CD14-positive monocyte (primary cell): ENCODE data around the gene AFG1L. TPM values are rescaled to one million over a fixed set of nuclear protein-coding genes. Genes with fewer than 3 reads are reported as not detected.

Experiments
- DNase-seq, 3 donors: peaks; one replicate each; pipeline ENCODE4 v3.0.0-alpha.2; 2011 to 2022
- H2AFZ ChIP-seq: 2 replicates; pipeline ENCODE4 v1.6.0; 2012; ENCODE audit warnings: mild to moderate bottlenecking, low read depth, low read length, inconsistent platforms; ENCODE audit not compliant: insufficient read depth, poor library complexity, severe bottlenecking
- H3K27ac ChIP-seq, 2 donors: 1 replicate in 1 of 2; 2 replicates in 1 of 2; pipeline ENCODE4 v1.5.1; 2012 to 2013; ENCODE audit warnings: low read length in 2 of 2, control low read depth in 1 of 2, inconsistent platforms in 1 of 2, low read depth in 1 of 2, mild to moderate bottlenecking in 1 of 2
- H3K27me3 ChIP-seq, 2 donors: one replicate each; pipeline versions ENCODE4 v1.6.0 to v1.6.1; 2011 to 2013; ENCODE audit warnings: low read length in 2 of 2; ENCODE audit not compliant: control insufficient read depth in 2 of 2, insufficient read depth in 2 of 2
- H3K36me3 ChIP-seq, 2 donors: replicated peaks in 1 of 2; 1 replicate in 1 of 2; 2 replicates in 1 of 2; pipeline versions ENCODE4 v1.5.1 to v1.6.1; 2012 to 2013; ENCODE audit warnings: low read length in 2 of 2, control low read depth in 1 of 2, inconsistent platforms in 1 of 2, mild to moderate bottlenecking in 1 of 2; ENCODE audit not compliant: insufficient read depth in 2 of 2, control insufficient read depth in 1 of 2
- H3K4me1 ChIP-seq, 2 donors: 1 replicate in 1 of 2; 2 replicates in 1 of 2; pipeline versions ENCODE4 v1.5.1 to v1.6.1; 2012 to 2013; ENCODE audit warnings: low read length in 2 of 2, control low read depth in 1 of 2, inconsistent platforms in 1 of 2, mild to moderate bottlenecking in 1 of 2, moderate library complexity in 1 of 2; ENCODE audit not compliant: insufficient read depth in 2 of 2, control insufficient read depth in 1 of 2
- H3K4me2 ChIP-seq: replicated peaks from 2 replicates; pipeline ENCODE3; 2012; ENCODE audit warnings: low read length, moderate library complexity, mild to moderate bottlenecking; ENCODE audit not compliant: poor library complexity, severe bottlenecking; ENCODE audit errors: extremely low read depth
- H3K4me3 ChIP-seq, 3 experiments: fragments of 200-600 bp in 1 of 3; sonication (generic) in 1 of 3; replicated peaks in 1 of 3; 1 replicate in 2 of 3; 2 replicates in 1 of 3; pipeline ENCODE4 v1.5.1; 2011 to 2013; ENCODE audit warnings: low read length in 3 of 3, mild to moderate bottlenecking in 3 of 3, control low read depth in 2 of 3, low read depth in 2 of 3, inconsistent platforms in 1 of 3, moderate library complexity in 1 of 3
- H3K79me2 ChIP-seq: 2 replicates; pipeline ENCODE4 v1.6.0; 2012; ENCODE audit warnings: mild to moderate bottlenecking, control low read depth, inconsistent platforms, low read length, moderate library complexity; ENCODE audit not compliant: insufficient read depth
- H3K9ac ChIP-seq: 2 replicates; pipeline ENCODE4 v1.6.0; 2017; ENCODE audit warnings: low read length, mild to moderate bottlenecking; ENCODE audit not compliant: insufficient read depth, poor library complexity, severe bottlenecking
- H3K9me3 ChIP-seq, 2 donors: replicated peaks in 1 of 2; 1 replicate in 1 of 2; 2 replicates in 1 of 2; pipeline versions ENCODE4 v1.5.1 to v1.6.1; 2012 to 2013; ENCODE audit warnings: low read length in 2 of 2, control low read depth in 1 of 2; ENCODE audit not compliant: control insufficient read depth in 1 of 2, insufficient read depth in 1 of 2
- H4K20me1 ChIP-seq: 2 replicates; pipeline ENCODE4 v1.6.0; 2012; ENCODE audit warnings: mild to moderate bottlenecking, low read length, control low read depth, moderate library complexity; ENCODE audit not compliant: insufficient read depth
- H3K27ac Mint-ChIP-seq, 7 donors: one replicate each; pipeline ENCODE4 v1.8.0; 2020; ENCODE audit warnings: mild to moderate bottlenecking in 7 of 7, mixed read lengths in 7 of 7, moderate library complexity in 6 of 7, inconsistent platforms in 2 of 7
- H3K27me3 Mint-ChIP-seq, 3 donors: one replicate each; pipeline ENCODE4 v1.8.0; 2021 to 2022; ENCODE audit warnings: low read depth in 3 of 3, mild to moderate bottlenecking in 3 of 3, mixed read lengths in 3 of 3, moderate library complexity in 3 of 3, inconsistent platforms in 1 of 3
- H3K36me3 Mint-ChIP-seq, 2 donors: one replicate each; pipeline ENCODE4 v1.8.0; 2020; ENCODE audit warnings: mixed read lengths in 2 of 2, inconsistent platforms in 1 of 2, mild to moderate bottlenecking in 1 of 2
- H3K4me1 Mint-ChIP-seq: one replicate; pipeline ENCODE4 v1.8.0; 2020; ENCODE audit warnings: mild to moderate bottlenecking, mixed read lengths
- H3K4me3 Mint-ChIP-seq, 2 donors: one replicate each; pipeline ENCODE4 v1.8.0; 2020; ENCODE audit warnings: mild to moderate bottlenecking in 2 of 2, mixed read lengths in 2 of 2, moderate library complexity in 1 of 2
- H3K9me3 Mint-ChIP-seq, 7 donors: one replicate each; pipeline ENCODE4 v1.8.0; 2020 to 2022; ENCODE audit warnings: mixed read lengths in 7 of 7, mild to moderate bottlenecking in 6 of 7, moderate library complexity in 6 of 7, inconsistent platforms in 2 of 7
- WGBS: methylation state at CpG from one replicate; pipeline ENCODE4 v1.1.5; 2013; ENCODE audit warnings: missing lambda C conversion rate; ENCODE audit not compliant: insufficient coverage; 5-methylcytosine and 5-hydroxymethylcytosine counted together
- intact Hi-C, 2 donors: fragments of 100-400 bp; cut with micrococcal nuclease; formaldehyde crosslinking; loops; one replicate each; pipeline versions ENCODE4 v1.15.0 to v1.15.1; 2023
- polyA plus RNA-seq, 3 donors: library from polyadenylated mRNA; depleted of rRNA in 1 of 3; unstranded in 2 of 3; stranded (reverse) in 1 of 3; fragments of 300-500 nt in 2 of 3; fragments of >200 nt in 1 of 3; fragmentation: Illumina TruSeq in 2 of 3; gene quantifications; 1 replicate in 2 of 3; 2 replicates in 1 of 3; pipeline ENCODE4 v1.2.3, GENCODE V29; 2012 to 2021
- TF ChIP-seq, protein P1 (sequence below): fragments of 200-600 bp; IDR thresholded peaks from one replicate; pipeline ENCODE4 v1.8.0; 2022; ENCODE audit warnings: antibody characterized with exemption, mild to moderate bottlenecking

Gene AFG1L
- polyA plus RNA-seq, 3 donors: 0.95 to 2.8 (median 2.7) TPM

DNA sequence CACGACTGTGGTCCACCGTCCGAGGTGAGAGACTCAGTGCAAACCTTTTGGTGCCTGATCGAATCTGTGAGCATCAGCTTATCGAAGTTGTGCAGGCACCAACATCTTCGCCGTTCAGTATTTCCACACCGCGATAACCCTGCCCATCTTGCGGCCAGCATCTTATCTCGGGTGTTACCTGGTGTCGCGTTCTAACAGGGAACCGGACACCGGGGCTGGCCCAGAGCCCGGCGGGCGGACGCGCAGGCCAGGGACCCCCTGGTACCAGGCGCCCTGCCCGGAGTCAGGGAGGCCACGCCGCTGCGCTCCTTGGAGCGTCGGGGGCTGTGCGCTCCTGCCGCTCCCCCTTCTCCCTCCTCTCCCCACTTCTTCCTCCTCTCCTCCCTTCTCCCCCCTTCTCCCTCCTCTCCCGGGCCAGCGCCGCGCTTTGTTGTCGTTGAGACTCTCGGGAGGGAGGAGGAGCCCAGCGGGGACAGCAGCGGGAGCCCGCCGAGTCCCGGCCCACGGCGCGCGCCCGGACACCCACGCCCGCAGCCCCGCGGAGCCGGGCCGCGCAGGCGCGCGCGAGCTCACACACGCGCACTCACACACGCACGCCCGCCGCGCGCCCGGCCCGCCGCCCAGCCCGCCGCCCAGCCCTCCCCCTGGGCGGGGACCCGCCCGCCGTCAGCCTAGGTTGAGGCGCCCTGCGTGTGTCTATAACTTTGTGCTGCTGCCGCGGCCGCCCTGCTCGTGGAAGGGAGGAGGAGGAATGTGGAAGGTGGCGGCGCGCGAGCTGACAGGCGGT lies 264.4 kb downstream of the AFG1L start:
- Histone ChIP-seq H3K4me1 (peaks cover 27 to 39% of the 10 kb centered on the region in 2 donors), H3K27me3 (no peaks in the 10 kb centered on the region), H3K4me3 (peak overlapping the region; percentile 96 to 100 (median 98)), H3K9me3 (no peaks in the 10 kb centered on the region), H3K27ac (peak overlapping the region; percentile 97), H2AFZ (peak overlapping the region; percentile 69), H3K9ac (peak overlapping the region; percentile 93), H3K36me3 (no peaks in the 10 kb centered on the region), H3K4me2 (peak overlapping the region; percentile 99), H3K79me2 (peaks cover 35% of the 10 kb centered on the region), H4K20me1 (peaks cover 35% of the 10 kb centered on the region)
- under 1% methylated on average over 73 of the region's 84 CpGs for WGBS
- Mint-ChIP-seq H3K36me3 (peaks cover 13 to 19% of the 10 kb centered on the region in 2 donors), H3K9me3 (peaks cover 0 to 2% (median 0%) of the 10 kb centered on the region in 7 donors), H3K4me1 (peaks cover 26% of the 10 kb centered on the region), H3K27ac (peak overlapping the region; percentile 95 to 98 (median 97)), H3K4me3 (peak overlapping the region; percentile 90 to 95), H3K27me3 (peaks cover 3 to 8% (median 6%) of the 10 kb centered on the region in 3 donors)
- intact Hi-C loops: loop anchor here (2.0 to 5.0 kb wide), 5 partner anchors 33 to 824 kb away; partner anchors contain the start of genes CD164 (in 2 of the 2) and SESN1 (in 1 of the 2)
- TF ChIP-seq, protein P1, sequence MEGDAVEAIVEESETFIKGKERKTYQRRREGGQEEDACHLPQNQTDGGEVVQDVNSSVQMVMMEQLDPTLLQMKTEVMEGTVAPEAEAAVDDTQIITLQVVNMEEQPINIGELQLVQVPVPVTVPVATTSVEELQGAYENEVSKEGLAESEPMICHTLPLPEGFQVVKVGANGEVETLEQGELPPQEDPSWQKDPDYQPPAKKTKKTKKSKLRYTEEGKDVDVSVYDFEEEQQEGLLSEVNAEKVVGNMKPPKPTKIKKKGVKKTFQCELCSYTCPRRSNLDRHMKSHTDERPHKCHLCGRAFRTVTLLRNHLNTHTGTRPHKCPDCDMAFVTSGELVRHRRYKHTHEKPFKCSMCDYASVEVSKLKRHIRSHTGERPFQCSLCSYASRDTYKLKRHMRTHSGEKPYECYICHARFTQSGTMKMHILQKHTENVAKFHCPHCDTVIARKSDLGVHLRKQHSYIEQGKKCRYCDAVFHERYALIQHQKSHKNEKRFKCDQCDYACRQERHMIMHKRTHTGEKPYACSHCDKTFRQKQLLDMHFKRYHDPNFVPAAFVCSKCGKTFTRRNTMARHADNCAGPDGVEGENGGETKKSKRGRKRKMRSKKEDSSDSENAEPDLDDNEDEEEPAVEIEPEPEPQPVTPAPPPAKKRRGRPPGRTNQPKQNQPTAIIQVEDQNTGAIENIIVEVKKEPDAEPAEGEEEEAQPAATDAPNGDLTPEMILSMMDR: no peak
- DNase-seq: peak; percentile 78 to 91 (median 89)

DNA sequence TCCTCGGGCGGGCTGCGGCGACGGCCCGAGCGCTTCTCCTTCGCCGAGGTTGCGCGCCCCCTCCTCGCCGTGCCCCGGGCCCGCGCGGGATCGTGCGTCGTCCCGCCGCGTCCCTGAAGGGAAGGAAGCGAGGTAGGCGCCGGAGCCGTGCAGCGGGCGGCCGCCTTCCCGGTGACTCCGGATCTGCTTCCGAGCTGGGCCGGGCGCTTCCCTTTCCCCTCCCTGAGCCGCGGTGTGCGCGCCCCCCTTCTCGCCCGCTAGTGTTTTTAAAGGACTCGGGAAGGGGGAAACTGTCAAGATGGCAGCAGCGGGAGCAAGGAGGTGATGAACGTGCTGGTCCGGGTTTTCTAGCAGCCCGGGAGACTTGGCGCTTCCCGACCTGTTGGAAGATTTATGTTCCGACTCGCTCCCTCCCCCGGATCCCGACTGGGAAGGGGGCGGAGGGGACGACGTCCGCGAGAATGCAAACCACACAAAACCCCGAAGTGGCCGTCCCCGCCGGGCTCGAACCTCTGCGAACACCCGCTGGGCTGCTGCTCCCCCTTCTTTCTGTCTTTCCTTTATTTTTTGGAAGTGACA lies 265.1 kb downstream of the AFG1L start:
- peak overlapping the region; percentile 92 to 96 (median 94) for H3K27ac Mint-ChIP-seq
- Histone ChIP-seq H3K79me2 (peaks cover 42% of the 10 kb centered on the region), H3K4me2 (peak overlapping the region; percentile 99), H3K36me3 (no peaks in the 10 kb centered on the region), H3K9ac (peak overlapping the region; percentile 93), H3K4me3 (peak overlapping the region; percentile 70 to 100 (median 96)), H4K20me1 (peaks cover 42% of the 10 kb centered on the region), H3K27ac (peak overlapping the region; percentile 97), H3K27me3 (no peaks in the 10 kb centered on the region), H3K9me3 (no peaks in the 10 kb centered on the region), H3K4me1 (peaks cover 33 to 46% of the 10 kb centered on the region in 2 donors), H2AFZ (no peak overlapping the region)
- TF ChIP-seq, protein P1: no peak
- H3K9me3 Mint-ChIP-seq: peaks cover 0 to 2% (median 0%) of the 10 kb centered on the region in 7 donors
- under 1% methylated on average over 60 of the region's 64 CpGs for WGBS
- peak in 1 of 3 donors; percentile 12 for DNase-seq
- H3K4me1 Mint-ChIP-seq: peaks cover 33% of the 10 kb centered on the region
- H3K27me3 Mint-ChIP-seq: peaks cover 3 to 9% (median 8%) of the 10 kb centered on the region in 3 donors
- peak overlapping the region; percentile 85 to 89 for H3K4me3 Mint-ChIP-seq
- intact Hi-C loops: loop anchor here (2.0 to 10.0 kb wide), 7 partner anchors 32 to 823 kb away; partner anchors contain the start of genes CD164 (in 2 of the 2) and SESN1 (in 1 of the 2)
- peaks cover 13 to 19% of the 10 kb centered on the region in 2 donors for H3K36me3 Mint-ChIP-seq
